Measurements from ENCODE around the gene TSEN54. TPM values are rescaled to one million over a fixed set of nuclear protein-coding genes. Genes with fewer than 3 reads are reported as not detected.

Gene TSEN54
- total RNA-seq, 1 experiment from 2014 or later = 87.3 TPM

GRCh38 chr17:75481194-75482068 is 34.9 kb upstream of the TSEN54 start:
- Histone ChIP-seq H3K9ac (ENCODE audit: low read length) (no peak overlapping the region), H3K79me2 (ENCODE audit: insufficient read depth, low read length) (no peaks in the 10 kb centered on the region), H3K9me2 (ENCODE audit: insufficient read depth) (no peaks in the 10 kb centered on the region), H3K27ac (ENCODE audit: low read depth, low read length) (no peak overlapping the region), H3K4me1 (ENCODE audit: control insufficient read depth in 1 of 2, insufficient read depth in 2 of 2, low read length in 2 of 2) (no peaks in the 10 kb centered on the region), H3K4me3 (replicated peaks in 1 of 2; ENCODE audit: low read depth in 1 of 2, low read length in 2 of 2) (no peak overlapping the region), H3K36me3 (ENCODE audit: control insufficient read depth in 1 of 2, insufficient read depth in 2 of 2, low read length in 2 of 2) (no peaks in the 10 kb centered on the region), H3K4me2 (ENCODE audit: low read length) (no peak overlapping the region), H3K27me3 (ENCODE audit: insufficient read depth, low read length) (no peaks in the 10 kb centered on the region), H3K9me3 (ENCODE audit: control insufficient read depth in 1 of 2, insufficient read depth in 1 of 2, low read depth in 1 of 2, low read length in 2 of 2) (no peaks in the 10 kb centered on the region), H4K20me1 (ENCODE audit: insufficient read depth) (no peaks in the 10 kb centered on the region), H2AFZ (ENCODE audit: low read depth, low read length, poor library complexity, severe bottlenecking) (no peak overlapping the region)
- intact Hi-C loops (cut with micrococcal nuclease) = no loop called here
- ChIA-PET POLR2A (interaction anchor here (1.1 kb wide), 1 partner anchor 18 kb away, joined by 5 read pairs; no protein-coding TSS in a partner anchor), RAD21 (ENCODE audit: low non-redundant PET in 1 of 2, low total read pairs in 2 of 2, uncharacterized antibody in 2 of 2, unreplicated experiment in 2 of 2) (no interaction called here), CTCF (interaction anchor here (0.7 kb wide), 1 partner anchor 374 kb away, joined by 4 read pairs; the partner anchor contains the start of gene WBP2)
- DNase-seq (ENCODE audit: low read depth, low spot score) (no peak), ATAC-seq (no peak)
- no TSS peak for BruUV-seq (replicated peaks)
- TF ChIP-seq TCF7L2 (IDR thresholded peaks at IDR 0.05; ENCODE audit: borderline replicate concordance, extremely low read depth, insufficient read depth, insufficient read length) = no peak
- no peak for TF ChIP-seq ZBTB33 (IDR thresholded peaks at IDR 0.05; ENCODE audit: extremely low read depth, insufficient replicate concordance, low read length)
- TF ChIP-seq ZNF274 (IDR thresholded peaks at IDR 0.05; ENCODE audit: low read depth, low read length) = no peak
- TF ChIP-seq, protein P1, sequence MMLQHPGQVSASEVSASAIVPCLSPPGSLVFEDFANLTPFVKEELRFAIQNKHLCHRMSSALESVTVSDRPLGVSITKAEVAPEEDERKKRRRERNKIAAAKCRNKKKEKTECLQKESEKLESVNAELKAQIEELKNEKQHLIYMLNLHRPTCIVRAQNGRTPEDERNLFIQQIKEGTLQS (IDR thresholded peaks at IDR 0.05) = no peak
- no peak for TF ChIP-seq SP1 (IDR thresholded peaks at IDR 0.05; ENCODE audit: low read depth)
- no peak for TF ChIP-seq EZH2phosphoT487 (IDR thresholded peaks at IDR 0.05; ENCODE audit: borderline replicate concordance)
- TF ChIP-seq ZFX (IDR thresholded peaks at IDR 0.05) = no peak
- no peak for TF ChIP-seq POLR2A (IDR thresholded peaks at IDR 0.05; ENCODE audit: borderline replicate concordance, extremely low read depth, insufficient read depth, insufficient read length)
- TF ChIP-seq JUND (IDR thresholded peaks at IDR 0.05) = no peak
- no peak for TF ChIP-seq RAD21 (IDR thresholded peaks at IDR 0.05; ENCODE audit: low read depth)
- no peak for TF ChIP-seq CEBPB (IDR thresholded peaks at IDR 0.05; ENCODE audit: low read depth)
- TF ChIP-seq POLR2AphosphoS5 (IDR thresholded peaks at IDR 0.05; ENCODE audit: low read depth, low read length) = no peak
- no peak for TF ChIP-seq EGR1 (IDR thresholded peaks at IDR 0.05; ENCODE audit: low read depth)
- no peak for TF ChIP-seq CBX3 (IDR thresholded peaks at IDR 0.05; ENCODE audit: low read depth)
- no peak for TF ChIP-seq EZH2 (IDR thresholded peaks at IDR 0.05)
- TF ChIP-seq ELF1 (IDR thresholded peaks at IDR 0.05; ENCODE audit: borderline replicate concordance, low read depth) = no peak
- no peak for TF ChIP-seq FOSL1 (IDR thresholded peaks at IDR 0.05; ENCODE audit: low read depth)
